Lower leg skin (tissue), 4 donors: ENCODE measurements around the gene CTSO. TPM values are rescaled to one million over a fixed set of nuclear protein-coding genes. Genes with fewer than 3 reads are reported as not detected.

Experiments
- DNase-seq, 2 donors: peaks; one replicate each; pipeline ENCODE4 v3.0.0-alpha.2; 2019; ENCODE audit warnings: low spot score in 2 of 2
- H3K4me3 ChIP-seq: fragments of 200-600 bp; sonication (generic); 2 replicates; pipeline ENCODE4 v1.5.1; 2017; ENCODE audit warnings: mild to moderate bottlenecking, low read depth; ENCODE audit not compliant: poor library complexity, severe bottlenecking
- POLR2A ChIP-seq, 2 donors: fragments of 450-650 bp; IDR thresholded peaks; one replicate each; pipeline ENCODE4 v1.6.1; 2016 to 2017; ENCODE audit warnings: antibody characterized with exemption in 2 of 2, mild to moderate bottlenecking in 1 of 2, moderate library complexity in 1 of 2
- WGBS, 2 donors: methylation state at CpG; one replicate each; pipeline ENCODE4 v1.1.5; 2018; 5-methylcytosine and 5-hydroxymethylcytosine counted together
- intact Hi-C: fragments of 100-400 bp; cut with DNase I; formaldehyde crosslinking; loops from one replicate; pipeline ENCODE4 v1.15.0; 2023; ENCODE audit warnings: low total_unique reads
- total RNA-seq, 4 donors: library from RNA; depleted of rRNA; stranded (reverse); fragments of >200 nt; gene quantifications; one replicate each; pipeline ENCODE4 v1.1.0, GENCODE V29; 2016
- TF ChIP-seq, protein P1 (sequence below), 3 donors: fragments of 450-650 bp; IDR thresholded peaks; one replicate each; pipeline ENCODE4 v1.5.1; 2016; ENCODE audit warnings: antibody characterized with exemption in 3 of 3, mild to moderate bottlenecking in 3 of 3, moderate library complexity in 2 of 3

CTSO gene
- total RNA-seq, 4 donors from 2014 or later = 5.1 to 13.0 (median 9.1) TPM

DNA sequence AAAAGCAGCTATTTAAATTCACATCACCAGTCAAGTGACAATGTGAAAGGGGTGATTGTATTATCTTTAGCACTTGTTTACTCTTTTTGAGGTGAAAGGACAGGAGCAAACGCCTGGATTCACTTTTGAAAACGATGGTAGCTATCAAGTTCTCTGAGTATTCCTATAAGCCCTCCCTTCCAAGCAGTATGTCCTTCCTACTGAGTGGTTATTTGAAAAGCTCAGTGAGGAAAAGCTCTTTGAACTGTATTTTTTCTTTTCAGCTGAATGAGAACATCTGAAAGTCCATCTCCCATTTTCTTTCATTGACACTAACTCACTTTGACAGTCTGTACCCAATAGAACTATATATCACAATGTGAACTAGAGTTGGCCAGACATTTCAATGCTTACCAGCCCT lies 9.1 kb upstream of the CTSO start:
- no peak for DNase-seq
- no peak for TF ChIP-seq POLR2A (IDR thresholded peaks at IDR 0.05)
- TF ChIP-seq, protein P1, sequence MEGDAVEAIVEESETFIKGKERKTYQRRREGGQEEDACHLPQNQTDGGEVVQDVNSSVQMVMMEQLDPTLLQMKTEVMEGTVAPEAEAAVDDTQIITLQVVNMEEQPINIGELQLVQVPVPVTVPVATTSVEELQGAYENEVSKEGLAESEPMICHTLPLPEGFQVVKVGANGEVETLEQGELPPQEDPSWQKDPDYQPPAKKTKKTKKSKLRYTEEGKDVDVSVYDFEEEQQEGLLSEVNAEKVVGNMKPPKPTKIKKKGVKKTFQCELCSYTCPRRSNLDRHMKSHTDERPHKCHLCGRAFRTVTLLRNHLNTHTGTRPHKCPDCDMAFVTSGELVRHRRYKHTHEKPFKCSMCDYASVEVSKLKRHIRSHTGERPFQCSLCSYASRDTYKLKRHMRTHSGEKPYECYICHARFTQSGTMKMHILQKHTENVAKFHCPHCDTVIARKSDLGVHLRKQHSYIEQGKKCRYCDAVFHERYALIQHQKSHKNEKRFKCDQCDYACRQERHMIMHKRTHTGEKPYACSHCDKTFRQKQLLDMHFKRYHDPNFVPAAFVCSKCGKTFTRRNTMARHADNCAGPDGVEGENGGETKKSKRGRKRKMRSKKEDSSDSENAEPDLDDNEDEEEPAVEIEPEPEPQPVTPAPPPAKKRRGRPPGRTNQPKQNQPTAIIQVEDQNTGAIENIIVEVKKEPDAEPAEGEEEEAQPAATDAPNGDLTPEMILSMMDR (IDR thresholded peaks at IDR 0.05) = no peak
- intact Hi-C loops = no loop called here
- 82 to 89% methylated on average over 2 of the region's 2 CpGs for WGBS, 2 donors
- H3K4me3 ChIP-seq = no peak overlapping the region

DNA sequence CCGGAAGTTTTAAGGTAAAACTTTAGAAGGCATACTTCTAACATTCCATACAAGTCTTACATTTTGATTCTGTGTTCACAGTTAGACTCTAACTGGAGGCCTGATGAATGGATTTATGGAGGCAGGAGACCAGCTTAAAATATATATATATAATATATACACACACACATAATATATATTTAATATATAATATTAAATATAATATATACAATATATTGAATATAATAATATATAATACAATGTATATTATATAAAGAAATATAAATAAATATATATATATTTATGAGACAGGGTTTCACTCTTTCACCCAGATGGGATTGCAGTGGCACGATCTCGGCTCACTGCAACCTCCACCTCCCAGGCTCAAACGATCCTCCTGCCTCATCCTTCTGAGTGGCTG lies 7.9 kb upstream of the CTSO start:
- TF ChIP-seq POLR2A (IDR thresholded peaks at IDR 0.05) = no peak
- TF ChIP-seq, protein P1 (IDR thresholded peaks at IDR 0.05) = no peak
- DNase-seq = no peak
- WGBS, 2 donors = 94% methylated on average over 4 of the region's 4 CpGs
- no peak overlapping the region for H3K4me3 ChIP-seq
- intact Hi-C loops = no loop called here

DNA sequence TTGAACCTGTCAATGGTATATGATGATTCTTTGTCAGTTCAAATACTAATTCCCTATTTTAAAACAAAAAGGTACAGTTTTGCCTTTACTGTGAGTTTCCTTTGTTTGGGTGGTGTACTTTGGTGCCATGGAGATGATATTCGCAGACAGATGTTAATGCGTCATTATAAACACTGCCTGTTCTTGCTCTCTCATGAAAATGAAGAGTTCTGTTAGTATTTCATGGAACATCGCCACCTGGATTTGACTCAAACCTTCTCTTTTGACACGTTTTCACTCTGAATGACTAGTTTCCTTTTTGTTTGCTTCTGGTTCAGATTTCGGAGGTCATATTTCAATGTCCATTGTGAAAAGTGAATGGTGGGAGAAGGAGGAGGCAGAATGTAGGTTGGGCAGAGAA lies 6.9 kb upstream of the CTSO start:
- 29 to 32% methylated on average over 5 of the region's 5 CpGs for WGBS, 2 donors
- H3K4me3 ChIP-seq = no peak overlapping the region
- TF ChIP-seq, protein P1 (IDR thresholded peaks at IDR 0.05) = no peak
- TF ChIP-seq POLR2A (IDR thresholded peaks at IDR 0.05) = no peak
- intact Hi-C loops = no loop called here
- DNase-seq = peak in 1 of 2 donors; percentile 53

DNA sequence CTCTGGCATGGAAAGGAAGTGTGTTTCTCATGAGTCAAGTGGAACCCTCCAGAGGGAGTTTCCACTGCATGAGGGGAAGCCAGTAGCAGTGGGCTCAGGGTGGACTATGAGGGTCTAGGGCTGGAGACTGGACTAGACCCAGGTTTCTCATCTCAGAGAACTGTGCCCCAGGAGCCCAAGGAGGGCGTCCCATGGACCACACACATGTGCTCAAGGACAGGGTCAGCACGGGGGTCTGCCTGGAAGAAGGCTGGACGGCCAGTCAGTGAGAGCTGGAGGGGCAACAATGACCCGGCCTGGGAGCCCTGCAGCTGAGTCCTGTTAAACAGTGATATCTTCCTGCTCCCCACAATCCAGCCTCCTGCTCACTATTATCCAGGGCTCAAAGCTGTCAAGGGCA lies 5.8 kb upstream of the CTSO start:
- intact Hi-C loops = no loop called here
- H3K4me3 ChIP-seq = no peak overlapping the region
- WGBS, 2 donors = 89 to 90% methylated on average over 4 of the region's 4 CpGs
- TF ChIP-seq, protein P1 (IDR thresholded peaks at IDR 0.05) = no peak
- no peak for TF ChIP-seq POLR2A (IDR thresholded peaks at IDR 0.05)
- no peak for DNase-seq

DNA sequence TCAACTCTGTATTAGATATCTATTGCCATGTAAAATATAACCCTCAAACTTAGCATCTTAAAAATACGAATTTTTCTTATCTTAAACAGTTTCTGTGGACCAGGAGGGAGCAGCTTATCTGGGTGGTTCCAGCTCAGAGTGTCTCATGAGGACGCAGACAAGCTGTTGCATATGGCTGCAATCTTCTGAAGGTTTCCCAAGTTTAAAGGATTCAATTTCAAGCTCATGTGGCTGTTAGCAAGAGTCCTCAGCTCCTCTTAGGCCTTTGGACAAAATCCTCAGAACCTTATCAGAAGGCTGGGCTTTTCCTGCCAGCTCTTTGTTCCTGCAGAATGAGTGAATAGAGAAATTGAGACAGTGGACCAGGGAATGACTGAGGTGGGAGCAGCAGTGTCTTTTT lies 2.8 kb upstream of the CTSO start:
- WGBS, 2 donors = 89 to 90% methylated on average over 2 of the region's 2 CpGs
- H3K4me3 ChIP-seq = no peak overlapping the region
- TF ChIP-seq POLR2A (IDR thresholded peaks at IDR 0.05) = no peak
- TF ChIP-seq, protein P1 (IDR thresholded peaks at IDR 0.05) = no peak
- intact Hi-C loops = no loop called here
- no peak for DNase-seq

DNA sequence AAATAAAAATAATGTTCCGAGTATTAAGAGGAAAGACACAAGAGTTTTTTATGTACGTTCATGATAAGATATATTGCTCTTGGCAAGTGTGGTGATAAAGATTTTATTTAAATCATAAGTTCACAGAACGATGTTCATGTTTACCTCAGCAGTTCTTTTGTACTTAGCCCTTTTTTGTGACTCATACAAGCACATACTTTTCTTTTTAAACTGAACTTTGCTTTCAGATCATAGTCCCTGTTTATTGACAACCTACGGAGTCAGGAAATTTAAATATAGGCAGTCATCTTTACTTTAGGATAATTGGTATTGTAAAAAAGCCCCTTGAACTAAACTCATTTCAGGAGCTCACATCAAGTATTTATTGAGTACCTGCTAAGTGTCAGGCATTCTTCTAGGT lies 1.3 kb upstream of the CTSO start:
- TF ChIP-seq, protein P1 (IDR thresholded peaks at IDR 0.05) = no peak
- no peak for TF ChIP-seq POLR2A (IDR thresholded peaks at IDR 0.05)
- intact Hi-C loops = no loop called here
- no peak overlapping the region for H3K4me3 ChIP-seq
- no peak for DNase-seq
- WGBS, 2 donors = 55 to 60% methylated on average over 4 of the region's 4 CpGs
